H1 (cell line): ENCODE data around the gene SLC25A22. TPM values are rescaled to one million over a fixed set of nuclear protein-coding genes. Genes with fewer than 3 reads are reported as not detected.

Source experiments
- CTCF ChIA-PET: fragments of 300-600 bp; sonication (Branson Sonifier 250); formaldehyde crosslinking; loops from one replicate; lab custom pipeline; 2021; ENCODE audit not compliant: partially characterized antibody; lab: Charles Lee
- POLR2A ChIA-PET: fragments of 300-600 bp; sonication (Branson Sonifier 250); formaldehyde crosslinking; loops from one replicate; lab custom pipeline; 2021; ENCODE audit warnings: inconsistent platforms; ENCODE audit not compliant: partially characterized antibody; lab: Charles Lee
- DNase-seq, 2 experiments: peaks; one replicate each; pipeline versions ENCODE4 v3.0.0 to v3.0.0-alpha.2; 2010 to 2022; ENCODE audit warnings: low spot score in 2 of 2, low read depth in 1 of 2, mixed read lengths in 1 of 2
- FAIRE-seq: peaks from 2 replicates; lab custom pipeline; 2011; peaks lifted over from hg19 to GRCh38; lab: Jason Lieb, UNC
- H2AFZ ChIP-seq: 2 replicates; pipeline ENCODE4 v1.8.1; 2012; ENCODE audit warnings: low read length, inconsistent platforms
- H2AK5ac ChIP-seq: 2 replicates; pipeline ENCODE4 v1.6.1; 2013; ENCODE audit warnings: low read depth, low read length
- H2BK120ac ChIP-seq: replicated peaks from 2 replicates; pipeline ENCODE3; 2013; ENCODE audit warnings: low read depth, low read length, inconsistent platforms
- H2BK12ac ChIP-seq: 2 replicates; pipeline ENCODE4 v1.6.1; 2013; ENCODE audit warnings: low read depth, low read length
- H2BK15ac ChIP-seq: 2 replicates; pipeline ENCODE4 v1.6.1; 2013; ENCODE audit warnings: low read length
- H2BK20ac ChIP-seq: 2 replicates; pipeline ENCODE4 v1.6.1; 2013; ENCODE audit warnings: low read length
- H2BK5ac ChIP-seq: 2 replicates; pipeline ENCODE4 v1.6.1; 2013; ENCODE audit warnings: low read depth, low read length
- H3K14ac ChIP-seq: 2 replicates; pipeline ENCODE4 v1.6.1; 2013; ENCODE audit warnings: inconsistent platforms; ENCODE audit not compliant: insufficient read length
- H3K18ac ChIP-seq: 2 replicates; pipeline ENCODE4 v1.6.1; 2013; ENCODE audit warnings: low read length; ENCODE audit errors: extremely low read depth
- H3K23ac ChIP-seq: 2 replicates; pipeline ENCODE4 v1.6.1; 2013; ENCODE audit warnings: inconsistent platforms; ENCODE audit not compliant: insufficient read length
- H3K23me2 ChIP-seq: 2 replicates; pipeline ENCODE4 v1.6.1; 2013; ENCODE audit warnings: low read depth, low read length
- H3K27ac ChIP-seq: 2 replicates; pipeline ENCODE4 v1.6.1; 2011; ENCODE audit warnings: low read depth, low read length, inconsistent platforms
- H3K27me3 ChIP-seq, 4 experiments: replicated peaks in 1 of 4; 1 replicate in 1 of 4; 2 replicates in 3 of 4; pipeline versions ENCODE4 v1.6.1 to v1.8.1; 2011 to 2013; ENCODE audit warnings: low read length in 3 of 4, mild to moderate bottlenecking in 3 of 4, inconsistent platforms in 2 of 4, mixed read lengths in 2 of 4, moderate library complexity in 1 of 4; ENCODE audit not compliant: control insufficient read depth in 3 of 4, insufficient read depth in 3 of 4; ENCODE audit errors: extremely low read depth in 1 of 4
- H3K36me3 ChIP-seq, 4 experiments: 2 replicates each; pipeline versions ENCODE4 v1.6.1 to v1.8.1; 2011 to 2013; ENCODE audit warnings: mild to moderate bottlenecking in 4 of 4, low read length in 3 of 4, moderate library complexity in 2 of 4, control low read depth in 1 of 4, inconsistent platforms in 1 of 4; ENCODE audit not compliant: insufficient read depth in 4 of 4, control insufficient read depth in 2 of 4
- H3K4ac ChIP-seq: replicated peaks from 2 replicates; pipeline ENCODE3; 2013; ENCODE audit warnings: low read length, low read depth, mixed read lengths, inconsistent platforms; ENCODE audit not compliant: insufficient read length
- H3K4me1 ChIP-seq, 4 experiments: replicated peaks in 1 of 4; 1 replicate in 1 of 4; 2 replicates in 3 of 4; pipeline versions ENCODE4 v1.6.1 to v1.8.1; 2011 to 2013; ENCODE audit warnings: low read length in 3 of 4, inconsistent platforms in 2 of 4, mixed read lengths in 1 of 4; ENCODE audit not compliant: insufficient read depth in 4 of 4, control insufficient read depth in 3 of 4
- H3K4me2 ChIP-seq, 2 experiments: 2 replicates each; pipeline versions ENCODE4 v1.6.1 to v1.8.1; 2011 to 2013; ENCODE audit warnings: low read depth in 2 of 2, low read length in 2 of 2, control low read depth in 1 of 2, inconsistent platforms in 1 of 2, mild to moderate bottlenecking in 1 of 2; ENCODE audit not compliant: insufficient read depth in 1 of 2
- H3K4me3 ChIP-seq, 4 experiments: fragments of 200-600, 300-600 bp in 1 of 4; sonication (generic), shearing (Covaris generic), sonication (Bioruptor Twin) in 1 of 4; 2 replicates each; pipeline versions ENCODE4 v1.5.1 to v1.8.1; 2011 to 2016; ENCODE audit warnings: low read length in 4 of 4, low read depth in 3 of 4, control low read depth in 2 of 4, inconsistent platforms in 2 of 4, mild to moderate bottlenecking in 2 of 4, mixed read lengths in 1 of 4, moderate library complexity in 1 of 4; ENCODE audit not compliant: insufficient read depth in 2 of 4; ENCODE audit errors: extremely low read depth in 1 of 4
- H3K56ac ChIP-seq: replicated peaks from 2 replicates; pipeline ENCODE3; 2013; ENCODE audit warnings: low read depth, mild to moderate bottlenecking, mixed read lengths, low read length, inconsistent platforms; ENCODE audit not compliant: insufficient read length
- H3K79me1 ChIP-seq: 2 replicates; pipeline ENCODE4 v1.6.1; 2013; ENCODE audit warnings: low read depth, low read length, control low read depth
- H3K79me2 ChIP-seq, 2 experiments: 2 replicates each; pipeline versions ENCODE4 v1.6.1 to v1.8.1; 2012 to 2013; ENCODE audit warnings: low read length in 2 of 2, mild to moderate bottlenecking in 2 of 2, inconsistent platforms in 1 of 2; ENCODE audit not compliant: insufficient read depth in 2 of 2, control insufficient read depth in 1 of 2
- H3K9ac ChIP-seq, 4 experiments: replicated peaks in 1 of 4; 1 replicate in 1 of 4; 2 replicates in 3 of 4; pipeline versions ENCODE4 v1.6.1 to v1.8.1; 2011 to 2013; ENCODE audit warnings: low read depth in 3 of 4, low read length in 3 of 4, control low read depth in 2 of 4, mild to moderate bottlenecking in 2 of 4, moderate library complexity in 2 of 4, inconsistent platforms in 1 of 4; ENCODE audit errors: extremely low read depth in 1 of 4
- H3K9me3 ChIP-seq, 2 experiments: 2 replicates each; pipeline versions ENCODE4 v1.6.1 to v1.8.1; 2012 to 2013; ENCODE audit warnings: mild to moderate bottlenecking in 2 of 2, moderate library complexity in 2 of 2, control low read depth in 1 of 2, inconsistent platforms in 1 of 2, low read depth in 1 of 2, low read length in 1 of 2, mixed read lengths in 1 of 2; ENCODE audit not compliant: insufficient read depth in 2 of 2
- H4K20me1 ChIP-seq, 2 experiments: replicated peaks in 1 of 2; 2 replicates each; pipeline versions ENCODE3 to v1.8.1; 2011 to 2013; ENCODE audit warnings: inconsistent platforms in 2 of 2, low read length in 2 of 2, mild to moderate bottlenecking in 1 of 2; ENCODE audit not compliant: insufficient read depth in 2 of 2, control insufficient read depth in 1 of 2
- H4K5ac ChIP-seq: 2 replicates; pipeline ENCODE4 v1.6.1; 2013; ENCODE audit warnings: low read length, low read depth, mixed read lengths, inconsistent platforms; ENCODE audit not compliant: insufficient read length
- H4K8ac ChIP-seq: 2 replicates; pipeline ENCODE4 v1.8.0; 2013; ENCODE audit warnings: mild to moderate bottlenecking, moderate library complexity, low read length, inconsistent platforms; ENCODE audit not compliant: insufficient read depth; ENCODE audit errors: extremely low read depth
- H4K91ac ChIP-seq: replicated peaks from 2 replicates; pipeline ENCODE3; 2013; ENCODE audit warnings: low read length, mixed read lengths, inconsistent platforms; ENCODE audit not compliant: insufficient read length
- JUN ChIP-seq: IDR thresholded peaks from 2 replicates; pipeline ENCODE4 v1.6.1; 2011; ENCODE audit warnings: low read depth, mild to moderate bottlenecking, improper control_type of control experiment, low read length
- POLR2A ChIP-seq, 2 experiments: IDR thresholded peaks; 1 replicate in 1 of 2; 2 replicates in 1 of 2; pipeline ENCODE4 v1.6.1; 2011; ENCODE audit warnings: low read depth in 2 of 2, low read length in 2 of 2, mild to moderate bottlenecking in 2 of 2; ENCODE audit errors: control extremely low read depth in 1 of 2
- WGBS, 2 experiments: shearing (Covaris generic) in 1 of 2; methylation state at CpG; one replicate each; pipeline versions ENCODE4 v1.1.6 to v1.1.7; 2013 to 2015; ENCODE audit warnings: low lambda C conversion rate in 2 of 2, mixed read lengths in 2 of 2, inconsistent platforms in 1 of 2, low coverage in 1 of 2, missing lambda C conversion rate in 1 of 2; ENCODE audit not compliant: insufficient replicate concordance in 2 of 2, insufficient coverage in 1 of 2, insufficient read length in 1 of 2; ENCODE audit errors: extremely low coverage in 1 of 2, missing lambda C conversion rate in 1 of 2; 5-methylcytosine and 5-hydroxymethylcytosine counted together
- polyA plus RNA-seq, 7 experiments: library from polyadenylated mRNA; depleted of rRNA in 3 of 7; stranded (reverse) in 5 of 7; unstranded in 2 of 7; fragments of >200 nt in 5 of 7; fragments of 200-250 nt in 2 of 7; gene quantifications; 1 replicate in 5 of 7; 2 replicates in 1 of 7; 4 replicates in 1 of 7; pipeline versions ENCODE4 v1.2.1 to v1.2.3, GENCODE V29; 2011 to 2013; ENCODE audit warnings: missing spikeins in 2 of 7, mixed read lengths in 2 of 7
- total RNA-seq: library from RNA; stranded (reverse); fragmentation: NEBNext Ultra II Directional; extraction: Animal tissue kit (Norgen Biotek cat#: 25700); gene quantifications from 2 replicates; pipeline ENCODE4 v1.2.1, GENCODE V29; 2021

Gene SLC25A22
- total and polyA plus RNA-seq, 2 of the 8 experiments (the other 6 are each of a cell fraction or from before 2014, with no cell fraction given), result 31.5 to 48.0 TPM

GRCh38 chr11:767238-767637, 30.8 kb downstream of the SLC25A22 start:
- H3K4me1 ChIP-seq, result peaks cover 0 to 12% (median 7%) of the 10 kb centered on the region in 4 experiments; a peak in 6 of 7 replicates
- no peak overlapping the region for H2AFZ ChIP-seq
- H2BK120ac ChIP-seq, result no peak overlapping the region
- H3K18ac ChIP-seq, result no peak overlapping the region
- H3K4me2 ChIP-seq, result no peak overlapping the region
- no peak overlapping the region for H4K8ac ChIP-seq
- ChIA-PET CTCF (interaction anchor here (3.0 kb wide), 1 partner anchor 9 kb away, joined by 13 read pairs; no protein-coding TSS in a partner anchor), POLR2A (interaction anchor here (0.6 to 35.3 kb wide), 3 partner anchors 0 to 126 kb away, joined by 3 to 636 read pairs (median 636); partner anchors contain the start of genes GATD1 and TALDO1)
- no peak overlapping the region for H2BK15ac ChIP-seq
- H3K9me3 ChIP-seq, result no peaks in the 10 kb centered on the region
- H2BK5ac ChIP-seq, result no peak overlapping the region
- no peak overlapping the region for H3K56ac ChIP-seq
- no peak overlapping the region for H3K4ac ChIP-seq
- DNase-seq (no peak), FAIRE-seq (no peak)
- TF ChIP-seq JUN (no peak), POLR2A (IDR thresholded peaks at IDR 0.05; ENCODE audit: control extremely low read depth in 1 of 2, low read depth in 2 of 2, low read length in 2 of 2) (no peak)
- peaks cover 16 to 51% (median 33%) of the 10 kb centered on the region in 4 experiments for H3K36me3 ChIP-seq
- H3K27me3 ChIP-seq, result no peaks in the 10 kb centered on the region
- H4K91ac ChIP-seq, result no peak overlapping the region
- no peak overlapping the region for H3K27ac ChIP-seq
- H3K23ac ChIP-seq, result no peak overlapping the region
- H2BK20ac ChIP-seq, result no peak overlapping the region
- 86% methylated on average over 11 of the region's 11 CpGs; no CpG with 5 or more reads in 1 of the 2 experiments for WGBS, 2 experiments
- peaks cover 16 to 36% of the 10 kb centered on the region in 2 experiments for H4K20me1 ChIP-seq
- no peaks in the 10 kb centered on the region for H3K79me2 ChIP-seq
- H3K9ac ChIP-seq, result no peak overlapping the region
- H3K14ac ChIP-seq, result no peak overlapping the region
- H3K79me1 ChIP-seq, result peaks cover 7% of the 10 kb centered on the region; the same call in 1 of the 2 replicates
- no peak overlapping the region for H4K5ac ChIP-seq
- no peak overlapping the region for H2AK5ac ChIP-seq
- H2BK12ac ChIP-seq, result no peak overlapping the region
- no peaks in the 10 kb centered on the region for H3K23me2 ChIP-seq
- H3K4me3 ChIP-seq, result no peak overlapping the region
